Activated CD8-positive, alpha-beta memory T cell treated with anti-CD3 and anti-CD28 coated beads for 36 hours (primary cell): ENCODE results near the gene ATP8B3. TPM values are rescaled to one million over a fixed set of nuclear protein-coding genes. Genes with fewer than 3 reads are reported as not detected.

Source experiments
- CTCF ChIA-PET: fragments of 350-600 bp; sonication (Branson Sonifier 250); formaldehyde crosslinking; loops from one replicate; lab custom pipeline; 2021; ENCODE audit warnings: antibody characterized with exemption; lab: Charles Lee
- POLR2A ChIA-PET: fragments of 350-600 bp; sonication (Branson Sonifier 250); formaldehyde crosslinking; loops from one replicate; lab custom pipeline; 2021; ENCODE audit warnings: antibody characterized with exemption; lab: Charles Lee
- total RNA-seq, 2 experiments: library from RNA; stranded (reverse); gene quantifications; one replicate each; pipeline ENCODE4 v1.2.3, GENCODE V29; 2021

Gene ATP8B3
- total RNA-seq, 2 experiments from 2014 or later: 1.5 to 1.7 TPM

GRCh38 chr19:1758231-1758577 is 53.9 kb downstream of the ATP8B3 start:
- ChIA-PET CTCF (no interaction called here), POLR2A (no interaction called here)

- POLR2A ChIA-PET: no interaction called here
- CTCF ChIA-PET: no interaction called here
Observed at GRCh38 chr19:1757468-1758230, 54.4 kb downstream of the ATP8B3 start.

- POLR2A ChIA-PET: no interaction called here
- CTCF ChIA-PET: interaction anchor here (1.3 kb wide), 1 partner anchor 211 kb away, joined by 3 read pairs; no protein-coding TSS in a partner anchor
Observed at GRCh38 chr19:1756705-1757465, 55.2 kb downstream of the ATP8B3 start.

GRCh38 chr19:1756264-1756663 is 55.8 kb downstream of the ATP8B3 start:
- ChIA-PET CTCF (interaction anchor here (1.3 kb wide), 1 partner anchor 210 kb away, joined by 3 read pairs; no protein-coding TSS in a partner anchor), POLR2A (no interaction called here)

- CTCF ChIA-PET: interaction anchor here (1.0 to 1.3 kb wide), 3 partner anchors 26 to 209 kb away, joined by 3 read pairs; no protein-coding TSS in a partner anchor
- POLR2A ChIA-PET: no interaction called here
Observed at GRCh38 chr19:1755467-1756171, 56.5 kb downstream of the ATP8B3 start.

- ChIA-PET POLR2A (interaction anchor here (0.6 kb wide), 1 partner anchor 235 kb away, joined by 6 read pairs; no protein-coding TSS in a partner anchor), CTCF (interaction anchor here (1.0 to 1.2 kb wide), 2 partner anchors 26 to 149 kb away, joined by 3 read pairs; no protein-coding TSS in a partner anchor)
Observed at GRCh38 chr19:1754636-1755466, 57.2 kb downstream of the ATP8B3 start.

- ChIA-PET CTCF (interaction anchor here (1.2 kb wide), 1 partner anchor 27 kb away, joined by 3 read pairs; no protein-coding TSS in a partner anchor), POLR2A (no interaction called here)
Observed at GRCh38 chr19:1754018-1754635, 57.9 kb downstream of the ATP8B3 start.

GRCh38 chr19:1752757-1753728 is 59.0 kb downstream of the ATP8B3 start, which contains the start of gene ONECUT3:
Gene ONECUT3, plus strand, starts transcription at chr19:1753506. Its CDS starts 157 bp downstream, at chr19:1753663.
- CTCF ChIA-PET: no interaction called here
- POLR2A ChIA-PET: no interaction called here

GRCh38 chr19:1752009-1752756 is 59.9 kb downstream of the ATP8B3 start:
- ChIA-PET POLR2A (no interaction called here), CTCF (interaction anchor here (0.6 kb wide), 1 partner anchor 15 kb away, joined by 4 read pairs; no protein-coding TSS in a partner anchor)

- ChIA-PET POLR2A (no interaction called here), CTCF (interaction anchor here (0.6 to 0.7 kb wide), 2 partner anchors 10 to 16 kb away, joined by 3 to 4 read pairs; no protein-coding TSS in a partner anchor)
Observed at GRCh38 chr19:1751367-1752008, 60.6 kb downstream of the ATP8B3 start.

GRCh38 chr19:1750343-1751021 is 61.6 kb downstream of the ATP8B3 start:
- ChIA-PET CTCF (interaction anchor here (0.7 to 1.2 kb wide), 2 partner anchors 16 to 204 kb away, joined by 3 read pairs; no protein-coding TSS in a partner anchor), POLR2A (no interaction called here)

- POLR2A ChIA-PET: no interaction called here
- CTCF ChIA-PET: interaction anchor here (0.7 to 1.2 kb wide), 2 partner anchors 17 to 203 kb away, joined by 3 read pairs; no protein-coding TSS in a partner anchor
Observed at GRCh38 chr19:1749373-1750342, 62.4 kb downstream of the ATP8B3 start.

GRCh38 chr19:1748873-1749341 is 63.2 kb downstream of the ATP8B3 start:
- POLR2A ChIA-PET: no interaction called here
- CTCF ChIA-PET: no interaction called here
